Measurements from ENCODE around the gene FYCO1. TPM values are rescaled to one million over a fixed set of nuclear protein-coding genes. Genes with fewer than 3 reads are reported as not detected.

FYCO1 gene
- total and polyA plus RNA-seq, 9 of the 15 experiments (the other 6 are each of a cell fraction or from before 2014, with no cell fraction given) = 2.1 to 13.8 (median 7.4) TPM

GRCh38 chr3:46013316-46014094 lies 17.9 kb upstream of the FYCO1 start (continued):
- TF ChIP-seq ZNF407 (IDR thresholded peaks at IDR 0.05; ENCODE audit: low read depth) (no peak), CREB1 (IDR thresholded peaks at IDR 0.05) (no peak), CREB1 (CRISPR knock-in tag; IDR thresholded peaks at IDR 0.05) (0 out of 2 replicates have a peak, but pooled peaks have one; percentile 38)

Data from K562 (cell line).